ENCODE data around the gene DNAH1.

The DNAH1 gene

GRCh38 chr3:52392216-52392930, 76.3 kb downstream of the DNAH1 start:
- no peak overlapping the region for H3K4me3 ChIP-seq (ENCODE audit: control insufficient read depth, low read depth, low read length)
- DNase-seq (ENCODE audit: low read depth), result no peak
- no peak for TF ChIP-seq CTCF (IDR thresholded peaks at IDR 0.05; ENCODE audit: control insufficient read depth, insufficient read depth, low read depth, low read length, missing control alignments)

GRCh38 chr3:52393131-52393807, 77.2 kb downstream of the DNAH1 start:
- TF ChIP-seq CTCF (IDR thresholded peaks at IDR 0.05; ENCODE audit: control insufficient read depth, insufficient read depth, low read depth, low read length, missing control alignments), result no peak

GRCh38 chr3:52393959-52394670, 78.0 kb downstream of the DNAH1 start:
- no peak for TF ChIP-seq CTCF (IDR thresholded peaks at IDR 0.05; ENCODE audit: control insufficient read depth, insufficient read depth, low read depth, low read length, missing control alignments)
- H3K4me3 ChIP-seq (ENCODE audit: control insufficient read depth, low read depth, low read length), result no peak overlapping the region
- DNase-seq (ENCODE audit: low read depth), result no peak

More at GRCh38 chr3:52393131-52393807, 77.2 kb downstream of the DNAH1 start:
- no peak overlapping the region for H3K4me3 ChIP-seq (ENCODE audit: control insufficient read depth, low read depth, low read length)
- DNase-seq (ENCODE audit: low read depth), result no peak

- H3K4me3 ChIP-seq (ENCODE audit: control insufficient read depth, low read depth, low read length), result no peak overlapping the region
- no peak for TF ChIP-seq CTCF (IDR thresholded peaks at IDR 0.05; ENCODE audit: control insufficient read depth, insufficient read depth, low read depth, low read length, missing control alignments)
- no peak for DNase-seq (ENCODE audit: low read depth)
Observed at GRCh38 chr3:52394751-52395502, 78.8 kb downstream of the DNAH1 start.

GRCh38 chr3:52395503-52395865, 79.4 kb downstream of the DNAH1 start:
- no peak overlapping the region for H3K4me3 ChIP-seq (ENCODE audit: control insufficient read depth, low read depth, low read length)
- no peak for DNase-seq (ENCODE audit: low read depth)
- no peak for TF ChIP-seq CTCF (IDR thresholded peaks at IDR 0.05; ENCODE audit: control insufficient read depth, insufficient read depth, low read depth, low read length, missing control alignments)
